Upper lobe of right lung (tissue), 1 donor: ENCODE data around the gene HID1. TPM values are rescaled to one million over a fixed set of nuclear protein-coding genes. Genes with fewer than 3 reads are reported as not detected.

Source experiments
- ATAC-seq: fragments of 200-7000 bp; cut with Tn5 transposase; one replicate; pipeline ENCODE4 v1.9.1; 2020; ENCODE audit warnings: mild to moderate bottlenecking, moderate library complexity
- DNase-seq: peaks from one replicate; pipeline ENCODE4 v3.0.0-alpha.2; 2020
- H3K27ac ChIP-seq: fragments of 200-600 bp; one replicate; pipeline ENCODE4 v1.8.0; 2022
- H3K27me3 ChIP-seq: fragments of 200-600 bp; one replicate; pipeline ENCODE4 v1.8.0; 2022; ENCODE audit warnings: mild to moderate bottlenecking
- H3K36me3 ChIP-seq: fragments of 200-600 bp; one replicate; pipeline ENCODE4 v1.8.0; 2022
- H3K4me1 ChIP-seq: fragments of 200-600 bp; one replicate; pipeline ENCODE4 v1.8.0; 2022
- H3K4me3 ChIP-seq: fragments of 200-600 bp; one replicate; pipeline ENCODE4 v1.8.0; 2022; ENCODE audit warnings: mild to moderate bottlenecking
- H3K9me3 ChIP-seq: fragments of 200-600 bp; one replicate; pipeline ENCODE4 v1.8.0; 2022
- intact Hi-C: fragments of 100-400 bp; cut with DNase I; formaldehyde crosslinking; loops from one replicate; pipeline ENCODE4 v1.11.0; 2022
- total RNA-seq: library from RNA; stranded (reverse); fragmentation: NEBNext Ultra II Directional; extraction: Animal tissue kit (Norgen Biotek cat#: 25700); gene quantifications from one replicate; pipeline ENCODE4 v1.2.1, GENCODE V29; 2021
- TF ChIP-seq, protein P1 (sequence below): fragments of 200-600 bp; IDR thresholded peaks from one replicate; pipeline ENCODE4 v1.8.0; 2022; ENCODE audit warnings: antibody characterized with exemption
- donor health status: DM: no; HTN: yes; CAD: no; lungs with severe emphysema.

Gene HID1
- total RNA-seq, 1 donor from 2014 or later = 33.5 TPM

DNA sequence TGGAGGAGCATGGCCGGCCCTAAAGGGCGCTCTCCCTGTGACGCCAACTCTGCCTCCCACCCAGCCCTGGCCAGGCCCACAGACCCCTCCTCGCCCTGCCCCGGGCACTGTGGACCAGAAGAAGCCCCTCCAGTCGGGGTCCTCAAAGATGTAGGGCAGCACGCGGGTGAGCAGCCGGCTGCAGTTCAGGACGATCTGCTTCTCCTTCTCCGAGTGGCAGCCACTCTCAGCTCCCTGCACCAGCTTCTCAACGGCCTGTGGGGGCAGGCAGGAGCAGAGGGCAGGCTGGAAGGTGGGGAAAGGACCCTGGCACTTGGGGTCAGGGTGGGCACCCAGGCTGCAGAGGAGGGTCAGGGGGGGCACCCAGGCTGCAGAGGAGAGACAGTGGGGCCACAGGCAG is 8.9 kb downstream of the HID1 start:
- Histone ChIP-seq H3K27ac (no peak overlapping the region), H3K9me3 (no peaks in the 10 kb centered on the region), H3K27me3 (no peaks in the 10 kb centered on the region), H3K4me3 (no peak overlapping the region), H3K4me1 (peaks cover 4% of the 10 kb centered on the region), H3K36me3 (no peaks in the 10 kb centered on the region)
- ATAC-seq = no peak
- intact Hi-C loops = loop anchor here (10.0 kb wide), 1 partner anchor 51 kb away; the partner anchor contains the start of gene MRPL58
- DNase-seq = no peak
- TF ChIP-seq, protein P1, sequence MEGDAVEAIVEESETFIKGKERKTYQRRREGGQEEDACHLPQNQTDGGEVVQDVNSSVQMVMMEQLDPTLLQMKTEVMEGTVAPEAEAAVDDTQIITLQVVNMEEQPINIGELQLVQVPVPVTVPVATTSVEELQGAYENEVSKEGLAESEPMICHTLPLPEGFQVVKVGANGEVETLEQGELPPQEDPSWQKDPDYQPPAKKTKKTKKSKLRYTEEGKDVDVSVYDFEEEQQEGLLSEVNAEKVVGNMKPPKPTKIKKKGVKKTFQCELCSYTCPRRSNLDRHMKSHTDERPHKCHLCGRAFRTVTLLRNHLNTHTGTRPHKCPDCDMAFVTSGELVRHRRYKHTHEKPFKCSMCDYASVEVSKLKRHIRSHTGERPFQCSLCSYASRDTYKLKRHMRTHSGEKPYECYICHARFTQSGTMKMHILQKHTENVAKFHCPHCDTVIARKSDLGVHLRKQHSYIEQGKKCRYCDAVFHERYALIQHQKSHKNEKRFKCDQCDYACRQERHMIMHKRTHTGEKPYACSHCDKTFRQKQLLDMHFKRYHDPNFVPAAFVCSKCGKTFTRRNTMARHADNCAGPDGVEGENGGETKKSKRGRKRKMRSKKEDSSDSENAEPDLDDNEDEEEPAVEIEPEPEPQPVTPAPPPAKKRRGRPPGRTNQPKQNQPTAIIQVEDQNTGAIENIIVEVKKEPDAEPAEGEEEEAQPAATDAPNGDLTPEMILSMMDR = no peak

DNA sequence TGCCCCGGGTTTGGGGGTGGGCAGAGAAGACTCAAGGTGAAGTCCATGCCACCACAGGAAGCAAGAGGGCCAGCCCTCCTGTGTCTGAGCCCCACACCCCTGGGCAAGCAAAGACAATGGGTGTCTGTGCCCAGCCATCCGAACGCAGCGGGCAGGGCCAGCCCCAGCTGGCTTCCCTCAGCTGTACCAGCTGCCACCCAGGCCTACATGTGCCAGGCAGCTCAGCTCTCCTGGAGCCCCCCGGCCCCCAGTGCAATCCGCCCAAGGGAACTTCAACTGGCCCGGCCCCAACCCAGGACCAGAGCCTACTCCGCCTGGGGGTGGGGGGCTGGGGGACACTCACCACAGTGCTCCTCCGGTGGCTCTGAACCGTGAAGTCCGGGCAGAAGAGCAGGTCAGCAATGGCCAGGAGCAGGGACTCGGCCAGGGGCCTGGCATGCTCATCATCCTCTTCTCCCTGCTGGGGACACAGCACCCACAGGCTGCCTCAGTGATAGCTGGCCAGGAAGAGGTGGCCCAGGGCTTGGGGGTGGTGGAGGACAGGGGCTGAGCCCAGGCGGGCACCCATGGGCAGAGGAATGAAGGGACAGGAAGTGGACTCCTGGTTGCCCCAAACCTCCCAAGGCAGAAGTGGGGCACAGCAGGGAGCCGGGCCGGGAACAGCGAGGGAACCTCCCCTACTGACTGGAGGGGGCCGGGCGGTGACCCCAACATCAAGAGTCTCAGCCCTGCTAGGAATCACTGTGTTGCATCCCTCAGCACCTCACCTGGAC is 9.8 kb downstream of the HID1 start:
- ATAC-seq (no peak), DNase-seq (no peak)
- Histone ChIP-seq H3K9me3 (no peaks in the 10 kb centered on the region), H3K36me3 (no peaks in the 10 kb centered on the region), H3K27me3 (no peaks in the 10 kb centered on the region), H3K4me1 (peaks cover 4% of the 10 kb centered on the region), H3K4me3 (no peak overlapping the region), H3K27ac (no peak overlapping the region)
- intact Hi-C loops = loop anchor here (10.0 kb wide), 1 partner anchor 52 kb away; the partner anchor contains the start of gene MRPL58
- TF ChIP-seq, protein P1 = no peak

DNA sequence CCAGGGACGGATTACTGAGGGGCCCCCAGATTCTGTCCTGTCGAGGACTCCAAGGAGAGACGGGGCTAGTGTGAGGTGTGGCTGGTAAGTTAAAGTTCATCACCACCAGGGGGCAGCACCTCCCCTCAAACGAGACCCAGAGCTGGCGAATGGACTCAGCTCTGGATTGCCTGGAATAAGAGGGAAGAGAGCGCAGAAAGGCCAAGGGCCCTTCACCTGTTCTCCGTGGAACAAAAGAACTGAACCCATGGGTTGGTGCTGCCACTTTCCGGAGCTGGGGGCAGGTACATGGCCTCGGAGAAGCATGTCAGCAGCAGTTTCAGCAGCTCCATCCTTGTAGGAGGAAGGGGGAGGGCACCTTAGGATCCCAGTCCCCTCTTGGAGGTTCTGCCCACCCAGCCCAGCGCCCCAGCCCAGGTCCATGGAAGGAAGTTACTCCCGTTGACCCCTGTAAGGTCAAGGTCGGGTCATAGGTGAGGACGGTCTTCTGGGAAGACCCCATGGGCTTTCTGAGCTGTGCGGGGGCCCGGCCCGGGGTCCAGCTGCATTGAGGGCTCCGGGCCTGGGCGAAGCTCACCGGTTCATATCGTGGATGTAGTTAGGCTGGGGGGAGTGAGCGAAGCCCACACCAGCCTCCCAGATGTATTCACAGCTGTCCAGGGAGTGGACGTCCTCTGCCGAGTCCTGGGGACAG is 10.8 kb downstream of the HID1 start:
- intact Hi-C loops = loop anchor here (10.0 kb wide), 1 partner anchor 53 kb away; the partner anchor contains the start of gene MRPL58
- no peak overlapping the region for H3K27ac ChIP-seq

DNA sequence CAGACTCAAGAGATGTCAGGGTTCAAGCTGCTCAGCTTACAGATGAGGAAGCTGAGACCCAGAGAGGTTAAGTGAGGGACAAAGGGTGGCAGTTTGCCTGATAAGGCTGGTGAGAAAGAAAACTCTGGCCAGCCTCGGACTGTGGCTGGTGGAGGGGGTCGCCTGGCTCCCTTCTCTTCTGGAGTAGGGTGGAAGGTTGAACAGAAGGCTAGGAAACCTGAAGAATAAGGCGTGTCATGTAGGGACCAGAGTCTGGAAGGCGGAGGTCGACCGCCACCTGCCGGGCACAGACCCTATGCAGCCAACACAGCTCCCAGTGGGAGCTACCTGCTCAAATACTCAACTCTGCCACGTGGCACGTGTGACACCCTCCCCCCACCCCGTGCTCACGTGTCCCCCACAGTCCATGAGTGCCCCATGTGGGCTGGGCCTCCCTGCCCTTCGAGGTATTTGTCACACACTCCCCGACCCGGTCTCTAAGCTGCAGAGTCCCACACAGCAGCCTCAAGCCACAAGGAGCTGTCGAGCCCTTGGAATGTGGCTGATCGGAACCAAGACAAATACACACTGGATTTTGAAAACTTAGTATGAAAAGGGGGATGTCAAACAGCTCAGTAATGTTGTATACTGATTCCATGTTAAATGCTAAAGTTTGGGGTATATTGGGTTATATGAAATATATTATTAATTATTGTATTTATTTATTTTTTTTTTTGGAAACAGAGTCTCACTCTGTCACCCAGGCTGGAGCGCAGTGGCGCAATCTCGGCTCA is 11.8 kb downstream of the HID1 start:
- H3K36me3 ChIP-seq = no peaks in the 10 kb centered on the region
- peaks cover 4% of the 10 kb centered on the region for H3K4me1 ChIP-seq
- DNase-seq (peak; percentile 89), ATAC-seq (peak; percentile 81)
- H3K27ac ChIP-seq = no peak overlapping the region
- H3K27me3 ChIP-seq = no peaks in the 10 kb centered on the region
- no peak overlapping the region for H3K4me3 ChIP-seq
- TF ChIP-seq, protein P1 = peak; percentile 45
- intact Hi-C loops = loop anchor here (10.0 kb wide), 1 partner anchor 54 kb away; the partner anchor contains the start of gene MRPL58
- no peaks in the 10 kb centered on the region for H3K9me3 ChIP-seq

More for the DNA sequence above, 10.8 kb downstream of the HID1 start:
- Histone ChIP-seq H3K36me3 (no peaks in the 10 kb centered on the region), H3K27me3 (no peaks in the 10 kb centered on the region), H3K4me1 (peaks cover 4% of the 10 kb centered on the region), H3K9me3 (no peaks in the 10 kb centered on the region), H3K4me3 (no peak overlapping the region)
- ATAC-seq (peak; percentile 85), DNase-seq (peak; percentile 89)
- TF ChIP-seq, protein P1 = peak; percentile 85

DNA sequence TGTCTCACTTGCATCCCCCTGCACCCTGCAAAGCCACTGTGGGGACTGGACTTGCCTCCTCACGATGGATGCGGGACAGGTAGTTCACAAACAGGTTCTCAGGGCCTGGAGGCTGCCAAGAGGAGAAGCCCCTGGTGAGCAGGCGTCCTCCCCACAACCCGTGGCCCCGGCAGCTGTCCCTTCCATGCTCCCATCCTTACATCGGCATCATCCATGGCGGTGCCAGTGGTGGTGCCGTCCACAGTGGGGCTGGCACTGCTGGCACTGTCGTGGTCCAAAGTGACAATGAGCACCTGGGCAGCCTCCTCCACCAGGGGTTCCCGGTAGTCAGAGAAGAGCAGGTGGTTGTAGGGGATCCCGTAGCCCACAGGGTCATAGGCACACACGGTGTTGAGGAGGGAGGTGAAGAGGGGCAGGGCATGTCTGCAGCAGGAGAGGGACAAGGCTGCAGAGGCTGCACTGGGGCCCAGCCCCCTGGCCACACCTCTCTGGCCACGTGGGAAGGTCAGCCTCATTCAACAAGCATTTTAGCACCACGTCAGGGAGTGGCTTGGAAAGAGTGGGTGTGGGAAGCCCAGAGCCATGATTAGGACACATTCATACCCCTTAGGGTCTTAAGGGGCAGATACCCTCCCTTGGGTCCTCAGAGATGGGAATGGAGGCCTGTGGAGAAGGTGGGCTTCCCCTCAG is 12.6 kb downstream of the HID1 start:
- TF ChIP-seq, protein P1 = no peak
- H3K27ac ChIP-seq = no peak overlapping the region
- intact Hi-C loops = loop anchor here (10.0 kb wide), 1 partner anchor 55 kb away; the partner anchor contains the start of gene MRPL58
- DNase-seq = no peak
- peaks cover 2% of the 10 kb centered on the region for H3K36me3 ChIP-seq
- ATAC-seq = peak; percentile 9
- H3K4me1 ChIP-seq = peaks cover 4% of the 10 kb centered on the region
- H3K27me3 ChIP-seq = no peaks in the 10 kb centered on the region
- no peaks in the 10 kb centered on the region for H3K9me3 ChIP-seq
- H3K4me3 ChIP-seq = no peak overlapping the region
